ENCODE data around the gene ZNF521.

The ZNF521 gene

DNA sequence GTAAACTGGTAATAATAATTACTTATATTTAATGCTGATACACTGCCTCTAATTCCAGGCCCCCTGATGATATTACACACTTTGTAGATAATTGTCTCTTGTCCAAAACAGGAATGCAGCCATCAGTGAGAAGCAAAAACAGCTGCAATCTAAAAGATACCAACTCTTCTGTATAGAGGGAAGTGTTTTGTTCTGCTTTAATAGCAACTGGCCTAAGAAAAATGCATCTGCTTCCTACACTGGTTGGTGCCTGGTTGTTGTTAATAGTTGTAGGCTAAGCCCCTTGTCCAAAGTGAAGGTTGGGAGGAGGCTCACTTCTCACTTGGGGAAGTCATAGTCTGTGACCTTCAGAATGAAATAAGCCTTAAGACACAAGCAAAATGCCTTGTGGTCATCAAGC lies 332.0 kb downstream of the ZNF521 start:
- no peaks in the 10 kb centered on the region for H3K36me3 ChIP-seq (ENCODE audit: low read length)
- no peaks in the 10 kb centered on the region for H4K20me1 ChIP-seq (ENCODE audit: low read depth, low read length)
- H3K27me3 ChIP-seq (ENCODE audit: low read length) = peaks cover 3% of the 10 kb centered on the region; the same call in 1 of the 2 replicates
- no peaks in the 10 kb centered on the region for H3K79me2 ChIP-seq (ENCODE audit: insufficient read depth, low read length)
- no peak overlapping the region for H2AFZ ChIP-seq (ENCODE audit: low read depth, low read length, severe bottlenecking)
- no peak overlapping the region for H3K4me2 ChIP-seq (ENCODE audit: low read depth, low read length, poor library complexity, severe bottlenecking)
- H3K27ac ChIP-seq (ENCODE audit: low read depth, low read length) = no peak overlapping the region
- H3K9me3 ChIP-seq (ENCODE audit: insufficient read depth, low read length) = no peaks in the 10 kb centered on the region; the same call in 1 of the 2 replicates
- H3K9me2 ChIP-seq (replicated peaks; ENCODE audit: insufficient read depth, low read length) = no peaks in the 10 kb centered on the region
- H3K4me3 ChIP-seq (ENCODE audit: insufficient read depth, low read length, poor library complexity, severe bottlenecking) = no peak overlapping the region
- no peaks in the 10 kb centered on the region for H3F3A ChIP-seq (ENCODE audit: insufficient read depth)
- TF ChIP-seq, protein P1, sequence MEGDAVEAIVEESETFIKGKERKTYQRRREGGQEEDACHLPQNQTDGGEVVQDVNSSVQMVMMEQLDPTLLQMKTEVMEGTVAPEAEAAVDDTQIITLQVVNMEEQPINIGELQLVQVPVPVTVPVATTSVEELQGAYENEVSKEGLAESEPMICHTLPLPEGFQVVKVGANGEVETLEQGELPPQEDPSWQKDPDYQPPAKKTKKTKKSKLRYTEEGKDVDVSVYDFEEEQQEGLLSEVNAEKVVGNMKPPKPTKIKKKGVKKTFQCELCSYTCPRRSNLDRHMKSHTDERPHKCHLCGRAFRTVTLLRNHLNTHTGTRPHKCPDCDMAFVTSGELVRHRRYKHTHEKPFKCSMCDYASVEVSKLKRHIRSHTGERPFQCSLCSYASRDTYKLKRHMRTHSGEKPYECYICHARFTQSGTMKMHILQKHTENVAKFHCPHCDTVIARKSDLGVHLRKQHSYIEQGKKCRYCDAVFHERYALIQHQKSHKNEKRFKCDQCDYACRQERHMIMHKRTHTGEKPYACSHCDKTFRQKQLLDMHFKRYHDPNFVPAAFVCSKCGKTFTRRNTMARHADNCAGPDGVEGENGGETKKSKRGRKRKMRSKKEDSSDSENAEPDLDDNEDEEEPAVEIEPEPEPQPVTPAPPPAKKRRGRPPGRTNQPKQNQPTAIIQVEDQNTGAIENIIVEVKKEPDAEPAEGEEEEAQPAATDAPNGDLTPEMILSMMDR (IDR thresholded peaks at IDR 0.05; ENCODE audit: insufficient read depth, low read length, poor library complexity, severe bottlenecking) = no peak
- TF ChIP-seq EZH2phosphoT487 (conservative IDR thresholded peaks at IDR 0.05; ENCODE audit: low read length) = no peak
- no peak overlapping the region for H3K9ac ChIP-seq (ENCODE audit: low read length)

DNA sequence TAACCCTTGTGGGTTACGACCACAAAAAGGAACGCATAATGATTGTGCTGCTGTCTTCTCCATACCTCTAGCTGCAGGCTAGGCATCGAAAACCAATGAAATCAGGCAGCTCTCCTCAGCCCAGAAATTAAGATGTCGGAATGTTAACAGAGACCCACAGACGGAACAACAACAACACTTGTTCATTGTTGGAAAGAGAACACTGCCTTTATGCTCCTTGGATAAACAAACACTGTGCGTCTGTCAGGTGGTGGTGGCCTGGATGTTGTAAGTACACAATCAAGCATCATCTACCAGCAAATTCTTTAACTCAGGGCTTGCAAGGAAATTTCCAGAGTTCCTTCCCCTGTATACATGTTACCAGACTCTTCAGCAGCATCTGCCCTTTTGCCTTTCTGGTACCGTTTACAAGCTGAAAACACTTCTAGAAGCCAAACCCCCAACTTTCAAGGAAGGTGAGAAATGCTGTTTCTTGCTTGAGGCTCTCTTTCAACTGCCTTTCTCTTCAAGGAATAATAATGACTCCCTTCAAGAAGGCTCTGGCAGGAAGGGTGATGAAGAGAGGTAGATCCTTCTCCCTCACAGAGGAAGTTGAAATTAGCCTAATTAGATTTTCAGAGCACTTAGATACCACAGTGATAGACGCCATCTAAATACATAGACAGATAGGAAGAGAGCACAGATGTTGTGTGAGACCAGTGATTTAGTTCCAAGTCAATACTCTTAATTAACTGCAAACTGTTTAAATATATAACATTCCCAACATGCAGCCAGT lies 332.7 kb downstream of the ZNF521 start:
- Histone ChIP-seq H3K27me3 (ENCODE audit: low read length) (peaks cover 3% of the 10 kb centered on the region; the same call in 1 of the 2 replicates), H3K4me2 (ENCODE audit: low read depth, low read length, poor library complexity, severe bottlenecking) (no peak overlapping the region), H3F3A (ENCODE audit: insufficient read depth) (no peaks in the 10 kb centered on the region), H3K9ac (ENCODE audit: low read length) (no peak overlapping the region), H3K9me2 (replicated peaks; ENCODE audit: insufficient read depth, low read length) (no peaks in the 10 kb centered on the region), H4K20me1 (ENCODE audit: low read depth, low read length) (no peaks in the 10 kb centered on the region), H2AFZ (ENCODE audit: low read depth, low read length, severe bottlenecking) (no peak overlapping the region), H3K36me3 (ENCODE audit: low read length) (no peaks in the 10 kb centered on the region), H3K4me3 (ENCODE audit: insufficient read depth, low read length, poor library complexity, severe bottlenecking) (no peak overlapping the region), H3K79me2 (ENCODE audit: insufficient read depth, low read length) (no peaks in the 10 kb centered on the region), H3K27ac (ENCODE audit: low read depth, low read length) (no peak overlapping the region), H3K9me3 (ENCODE audit: insufficient read depth, low read length) (no peaks in the 10 kb centered on the region; the same call in 1 of the 2 replicates)
- TF ChIP-seq, protein P1 (IDR thresholded peaks at IDR 0.05; ENCODE audit: insufficient read depth, low read length, poor library complexity, severe bottlenecking) = no peak
- no peak for TF ChIP-seq EZH2phosphoT487 (conservative IDR thresholded peaks at IDR 0.05; ENCODE audit: low read length)

DNA sequence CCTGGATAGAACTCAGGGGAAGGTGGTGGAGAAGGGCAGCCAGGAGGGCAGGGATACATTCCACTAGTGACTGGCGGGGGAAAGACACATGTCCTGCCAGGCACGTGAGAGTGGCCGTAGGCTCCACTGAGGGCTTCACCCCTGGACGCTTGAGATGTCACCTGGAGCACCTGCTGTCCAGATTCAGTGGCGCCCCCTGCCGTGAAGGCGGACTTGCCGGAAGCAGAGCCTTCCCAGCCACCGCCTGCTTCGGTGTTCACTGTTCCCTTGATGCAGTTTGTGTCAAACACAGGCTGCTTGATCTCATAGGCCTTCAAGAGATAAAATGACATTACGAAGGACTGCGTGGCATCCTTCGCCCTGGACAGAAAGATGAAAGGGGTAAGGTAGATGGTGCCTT lies 335.3 kb downstream of the ZNF521 start:
- Histone ChIP-seq H3K79me2 (ENCODE audit: insufficient read depth, low read length) (no peaks in the 10 kb centered on the region), H3K27me3 (ENCODE audit: low read length) (peaks cover 3% of the 10 kb centered on the region; the same call in 1 of the 2 replicates), H3K9ac (ENCODE audit: low read length) (no peak overlapping the region), H3K9me3 (ENCODE audit: insufficient read depth, low read length) (no peaks in the 10 kb centered on the region; the same call in 1 of the 2 replicates), H3K9me2 (replicated peaks; ENCODE audit: insufficient read depth, low read length) (no peaks in the 10 kb centered on the region), H3K36me3 (ENCODE audit: low read length) (no peaks in the 10 kb centered on the region), H3F3A (ENCODE audit: insufficient read depth) (no peaks in the 10 kb centered on the region), H3K4me2 (ENCODE audit: low read depth, low read length, poor library complexity, severe bottlenecking) (no peak overlapping the region), H2AFZ (ENCODE audit: low read depth, low read length, severe bottlenecking) (no peak overlapping the region), H3K27ac (ENCODE audit: low read depth, low read length) (no peak overlapping the region), H4K20me1 (ENCODE audit: low read depth, low read length) (no peaks in the 10 kb centered on the region), H3K4me3 (ENCODE audit: insufficient read depth, low read length, poor library complexity, severe bottlenecking) (no peak overlapping the region)
- no peak for TF ChIP-seq EZH2phosphoT487 (conservative IDR thresholded peaks at IDR 0.05; ENCODE audit: low read length)

DNA sequence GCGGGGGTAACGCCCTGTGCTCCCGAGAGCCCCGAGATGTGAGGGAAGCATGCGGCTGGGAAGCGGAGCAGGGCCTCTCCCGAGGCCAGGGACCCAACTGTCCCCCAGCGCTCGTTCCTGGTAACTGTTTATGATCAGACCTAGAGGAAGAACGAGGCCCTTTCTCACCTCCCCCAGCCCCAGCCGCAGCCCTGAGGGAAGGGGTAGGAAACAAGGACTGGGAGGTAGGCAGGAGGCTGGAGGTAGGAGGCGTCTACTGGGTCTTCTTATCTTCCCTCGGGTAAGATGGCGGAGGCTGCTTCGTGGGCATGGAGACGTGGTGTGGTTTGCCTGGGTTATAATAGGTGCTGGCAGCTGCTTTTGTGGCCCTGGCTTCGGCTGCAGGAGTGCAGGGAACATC lies 335.8 kb downstream of the ZNF521 start:
- Histone ChIP-seq H3K36me3 (ENCODE audit: low read length) (no peaks in the 10 kb centered on the region), H3F3A (ENCODE audit: insufficient read depth) (no peaks in the 10 kb centered on the region), H3K9ac (ENCODE audit: low read length) (no peak overlapping the region), H3K27ac (ENCODE audit: low read depth, low read length) (no peak overlapping the region), H3K4me3 (ENCODE audit: insufficient read depth, low read length, poor library complexity, severe bottlenecking) (no peak overlapping the region), H3K9me2 (replicated peaks; ENCODE audit: insufficient read depth, low read length) (no peaks in the 10 kb centered on the region), H3K79me2 (ENCODE audit: insufficient read depth, low read length) (no peaks in the 10 kb centered on the region), H3K4me2 (ENCODE audit: low read depth, low read length, poor library complexity, severe bottlenecking) (no peak overlapping the region), H2AFZ (ENCODE audit: low read depth, low read length, severe bottlenecking) (no peak overlapping the region), H3K9me3 (ENCODE audit: insufficient read depth, low read length) (no peaks in the 10 kb centered on the region; the same call in 1 of the 2 replicates), H4K20me1 (ENCODE audit: low read depth, low read length) (no peaks in the 10 kb centered on the region), H3K27me3 (ENCODE audit: low read length) (peaks cover 2% of the 10 kb centered on the region; the same call in 1 of the 2 replicates)
- TF ChIP-seq, protein P1 (IDR thresholded peaks at IDR 0.05; ENCODE audit: insufficient read depth, low read length, poor library complexity, severe bottlenecking) = no peak
- no peak for TF ChIP-seq EZH2phosphoT487 (conservative IDR thresholded peaks at IDR 0.05; ENCODE audit: low read length)

All from SU-DHL-6 (cell line).